ENCODE measurements around the gene KRT36.

Gene KRT36

GRCh38 chr17:41475421-41475820 is 14.3 kb downstream of the KRT36 start:
- DNase-seq: no peak

DNA sequence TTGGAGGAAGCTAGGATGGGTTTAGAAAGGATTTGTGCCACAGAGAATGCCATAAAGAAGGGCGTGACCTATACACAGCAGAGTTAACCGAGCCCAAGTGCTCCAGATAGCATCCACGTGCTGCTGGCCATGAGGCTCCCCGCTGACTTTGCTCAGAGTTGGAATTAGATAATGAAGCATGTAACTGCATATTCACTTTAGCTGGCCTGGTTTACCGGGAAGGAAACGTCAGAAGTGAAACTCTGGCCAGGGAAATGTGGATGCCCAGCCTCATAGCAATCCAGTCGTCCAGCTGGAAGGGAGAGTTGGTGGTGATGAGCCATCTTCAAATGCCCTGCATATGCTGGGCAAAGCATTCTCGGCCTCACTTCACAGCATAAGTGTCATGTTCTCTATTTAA is 14.8 kb downstream of the KRT36 start:
- DNase-seq: no peak

DNA sequence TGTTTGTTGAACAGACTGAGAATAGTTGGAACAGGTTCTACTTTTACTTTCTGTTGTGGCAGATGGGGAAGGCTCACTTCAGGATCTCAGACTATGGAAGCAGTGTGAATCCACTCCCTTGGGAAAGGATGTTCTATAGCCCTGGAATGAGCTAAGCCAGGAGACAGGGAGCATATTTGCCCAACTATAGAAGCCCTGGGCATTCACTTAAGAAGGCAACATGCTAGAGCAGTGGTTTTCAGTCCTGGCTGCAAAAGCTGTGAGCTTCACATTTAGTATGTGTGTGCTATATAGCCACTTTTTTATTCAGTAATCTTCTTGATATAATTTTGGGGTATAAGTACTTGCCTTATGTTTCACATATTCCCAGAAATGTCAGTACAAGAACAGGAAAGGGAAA is 21.4 kb downstream of the KRT36 start:
- DNase-seq: no peak

DNA sequence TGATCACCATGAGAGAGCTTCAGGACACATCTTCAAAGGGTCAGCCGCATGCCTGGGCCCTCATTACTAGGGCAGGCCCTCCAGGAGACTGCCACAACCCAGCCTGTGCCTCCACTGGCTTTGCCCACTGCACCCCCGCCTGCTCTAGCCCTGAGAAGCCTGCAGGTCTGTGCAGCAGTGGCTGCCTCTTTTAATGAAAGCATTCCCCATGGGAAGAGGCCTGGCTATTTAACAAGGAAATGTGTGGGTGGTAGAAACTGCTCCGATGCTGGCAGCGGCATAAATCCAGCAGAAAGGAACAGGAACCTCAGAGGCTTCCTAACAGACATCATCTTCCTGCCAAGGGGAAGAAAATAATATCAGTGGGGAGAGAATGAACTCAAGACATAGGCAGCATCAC is 22.1 kb downstream of the KRT36 start:
- no peak for DNase-seq

GRCh38 chr17:41466988-41467387 is 22.7 kb downstream of the KRT36 start, which contains the start of gene KRT32:
Gene KRT32, minus strand, starts transcription at chr17:41467386. Its CDS starts 61 bp downstream, at chr17:41467325.
- DNase-seq: no peak

GRCh38 chr17:41464682-41465081 is 25.0 kb downstream of the KRT36 start:
- DNase-seq: no peak

DNA sequence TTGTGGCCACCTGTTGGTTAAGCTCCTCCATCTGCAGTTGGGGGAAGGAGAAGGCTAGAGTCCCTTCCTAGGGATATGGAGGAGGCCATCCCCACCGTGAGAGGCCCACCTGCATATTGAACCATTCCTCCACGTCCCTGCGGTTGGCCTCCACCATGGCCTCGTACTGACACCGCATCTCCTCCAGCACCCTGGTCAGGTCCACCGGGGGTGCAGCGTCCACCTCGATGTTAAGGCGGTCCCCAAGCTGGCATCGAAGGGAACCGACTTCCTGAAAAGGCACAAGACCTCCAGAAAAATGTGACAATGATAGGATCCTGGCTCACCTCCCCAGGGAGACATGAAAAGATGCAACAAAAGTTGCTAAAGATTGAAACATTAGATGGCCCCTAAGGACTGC is 25.5 kb downstream of the KRT36 start:
- no peak for DNase-seq

GRCh38 chr17:41463746-41464145 is 26.0 kb downstream of the KRT36 start:
- no peak for DNase-seq

GRCh38 chr17:41462705-41463104 is 27.0 kb downstream of the KRT36 start:
- no peak for DNase-seq

DNA sequence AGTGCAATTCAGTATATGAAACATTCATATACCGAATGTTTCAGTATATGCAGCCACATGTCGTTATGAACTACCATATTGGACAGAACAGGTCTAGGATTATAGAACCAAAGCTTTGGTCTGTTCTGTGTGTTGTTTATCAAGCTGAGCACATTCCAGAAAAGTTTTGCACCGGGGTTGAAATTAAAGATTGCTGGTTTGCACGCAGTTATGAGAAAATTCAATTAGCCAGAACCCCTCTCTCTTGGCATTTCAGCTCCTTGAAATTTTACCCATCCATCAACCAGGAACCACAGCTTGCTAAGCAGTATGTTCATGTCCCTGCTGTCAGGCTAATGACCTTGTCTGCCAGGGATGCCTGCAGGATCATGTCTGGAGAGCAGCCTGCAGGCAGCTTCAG is 32.0 kb downstream of the KRT36 start:
- DNase-seq: no peak

- no peak for DNase-seq
These were observed 33.5 kb downstream of the KRT36 start for GRCh38 chr17:41456204-41456603.

- DNase-seq: no peak
These were observed 34.5 kb downstream of the KRT36 start for GRCh38 chr17:41455236-41455635.

DNA sequence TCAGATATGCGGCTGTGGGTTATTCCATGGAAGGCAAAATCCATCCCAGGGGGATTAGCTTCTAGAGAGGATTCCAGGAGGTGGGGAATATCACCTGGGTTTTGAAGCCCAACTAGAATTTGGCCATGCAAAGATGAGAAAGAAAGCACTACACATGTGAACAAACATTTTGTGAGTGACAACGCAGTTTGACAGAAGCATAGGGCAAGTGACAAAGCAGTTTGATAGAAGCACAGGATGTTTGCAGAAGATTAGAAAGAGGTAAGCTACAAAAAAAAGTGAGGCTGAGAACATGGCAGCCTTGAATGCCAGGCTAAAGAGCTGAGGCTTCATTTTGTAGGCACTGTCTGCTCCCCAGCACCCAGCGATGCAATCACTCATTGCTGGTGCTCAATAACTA is 36.6 kb downstream of the KRT36 start:
- DNase-seq: no peak

GRCh38 chr17:41452281-41452680 is 37.4 kb downstream of the KRT36 start:
- DNase-seq: no peak

DNA sequence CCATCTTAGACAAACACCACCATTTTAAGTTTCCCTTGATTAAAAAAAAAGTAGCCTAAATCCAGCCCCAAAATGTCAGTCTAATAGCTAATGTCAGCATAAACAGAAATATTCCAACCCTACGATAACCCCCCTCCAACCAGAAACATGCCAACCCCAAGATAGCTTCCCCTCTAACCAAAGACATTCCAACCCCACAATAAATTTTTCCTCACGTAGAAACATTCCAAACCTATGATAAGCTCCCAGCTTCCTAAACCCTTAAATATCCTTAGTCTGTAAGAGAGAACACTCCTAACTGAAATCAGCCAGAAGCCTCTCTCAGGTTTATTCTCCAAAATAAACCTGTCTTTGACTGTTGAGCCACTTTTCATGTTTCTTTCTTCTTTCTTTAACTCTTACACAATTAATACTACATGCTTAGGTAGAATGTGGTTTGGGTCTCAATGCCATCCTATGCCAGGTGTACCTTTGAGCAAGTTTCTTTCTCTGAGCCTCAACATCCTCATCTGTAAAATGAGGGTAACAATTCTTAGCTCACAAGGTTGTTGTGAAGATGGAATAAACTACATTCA is 38.5 kb downstream of the KRT36 start:
- no peak for DNase-seq

- no peak for DNase-seq
These were observed 40.7 kb downstream of the KRT36 start for GRCh38 chr17:41449008-41449407.

DNA sequence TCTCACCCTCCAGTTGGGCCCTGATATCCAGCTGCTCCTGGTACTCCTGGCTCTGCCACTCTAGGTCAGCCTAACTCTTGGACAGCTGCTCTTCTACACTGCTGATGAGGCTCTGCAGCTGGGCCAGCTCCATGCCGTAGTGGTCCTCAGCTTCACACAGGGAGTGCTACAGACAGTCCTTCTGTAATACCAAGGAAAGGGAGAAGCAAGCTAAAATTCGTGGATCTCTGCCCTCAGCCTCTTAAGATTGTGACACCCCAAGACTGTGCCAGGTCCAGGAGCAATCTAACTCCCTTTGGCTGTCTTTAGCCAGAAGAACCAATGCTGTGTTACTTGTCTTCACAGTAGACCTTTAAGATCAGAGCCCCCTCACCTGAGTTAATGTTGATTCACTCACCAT is 41.2 kb downstream of the KRT36 start:
- DNase-seq: no peak

DNA sequence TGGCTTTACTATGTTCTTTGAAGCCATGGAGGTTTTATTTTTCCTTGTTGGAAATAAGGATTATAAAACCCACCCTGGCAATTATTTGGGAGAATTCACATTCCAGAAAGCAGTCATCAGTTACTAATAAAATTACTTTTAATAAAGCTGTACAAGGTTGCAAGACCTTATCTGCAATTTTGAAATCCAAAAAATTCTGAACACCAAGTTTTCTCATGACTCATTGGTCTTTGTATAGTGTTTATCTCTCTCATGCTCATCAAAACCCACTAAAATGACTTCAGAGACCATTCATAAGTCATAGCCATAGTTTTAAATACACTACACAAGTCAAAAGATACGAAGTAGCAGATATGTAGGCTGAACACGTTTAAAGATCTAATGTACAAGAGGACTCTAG is 42.9 kb downstream of the KRT36 start:
- no peak for DNase-seq

DNA sequence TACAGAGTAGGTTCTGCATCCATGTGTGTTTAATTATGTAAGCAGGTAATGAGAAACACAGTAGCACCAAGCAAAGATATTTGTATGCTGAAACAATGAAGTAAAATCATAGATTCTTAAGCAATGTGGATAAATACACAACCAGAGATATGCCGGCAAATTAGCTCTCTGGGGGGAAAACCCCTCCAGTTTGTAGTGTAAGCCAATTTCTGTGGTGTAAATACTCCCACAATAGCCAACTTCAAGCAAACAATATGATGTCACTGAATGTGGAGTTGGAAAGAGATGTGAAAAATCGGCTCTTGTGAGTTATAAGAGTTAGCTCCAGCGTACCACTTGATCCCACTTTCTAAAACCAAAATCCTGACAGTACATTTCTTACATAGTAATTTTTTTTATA is 45.1 kb downstream of the KRT36 start:
- DNase-seq: no peak

DNA sequence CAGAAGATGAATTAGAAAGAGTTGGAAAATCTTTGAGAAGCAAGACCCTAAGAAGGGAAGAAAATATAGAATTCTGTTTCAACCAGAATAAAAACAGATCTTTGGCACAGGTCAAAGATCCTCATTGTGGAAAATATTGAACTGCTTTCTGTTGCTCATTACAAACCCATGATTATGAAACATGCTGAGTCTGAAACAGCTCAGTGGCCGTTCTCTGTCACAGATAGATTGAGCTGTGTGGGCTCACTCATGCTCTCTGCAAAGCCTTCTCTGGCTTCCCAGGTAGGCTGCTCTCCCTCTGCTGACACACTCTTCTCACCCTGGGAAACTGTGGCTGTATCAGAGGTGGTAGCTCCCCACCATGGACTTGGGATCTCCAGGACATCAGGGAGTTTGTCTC is 45.5 kb downstream of the KRT36 start:
- no peak for DNase-seq

GRCh38 chr17:41442739-41443138 is 47.0 kb downstream of the KRT36 start:
- no peak for DNase-seq

DNA sequence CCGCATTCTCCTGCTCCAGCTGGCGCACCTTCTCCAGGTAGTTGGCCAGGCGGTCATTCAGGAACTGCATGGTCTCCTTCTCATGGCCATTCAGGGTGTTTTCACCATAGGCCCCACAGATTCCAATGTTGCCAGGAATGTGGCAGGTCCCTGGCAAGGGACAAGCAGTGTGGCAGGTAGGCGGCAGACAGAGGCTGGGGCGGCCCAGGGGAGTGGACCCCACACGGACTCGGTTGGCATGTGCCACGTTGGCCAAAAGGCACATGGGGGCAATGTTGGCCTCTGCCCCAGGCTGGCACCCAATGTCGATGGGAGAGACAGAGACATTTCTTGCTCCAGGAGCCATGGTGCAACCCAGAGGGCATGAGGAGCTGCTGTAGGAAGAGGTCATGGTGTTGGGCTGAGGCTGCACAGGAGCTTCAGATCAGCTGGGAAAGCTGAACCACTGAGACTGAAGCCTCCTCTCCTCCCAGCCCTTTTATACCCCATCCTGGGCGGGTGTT is 49.1 kb downstream of the KRT36 start, which contains the start of gene KRT38:
TSS of gene KRT38 (minus strand) at position 453 of the 503 bp plus-strand sequence. CDS start at position 391, 62 bp downstream.
- DNase-seq: no peak

DNA sequence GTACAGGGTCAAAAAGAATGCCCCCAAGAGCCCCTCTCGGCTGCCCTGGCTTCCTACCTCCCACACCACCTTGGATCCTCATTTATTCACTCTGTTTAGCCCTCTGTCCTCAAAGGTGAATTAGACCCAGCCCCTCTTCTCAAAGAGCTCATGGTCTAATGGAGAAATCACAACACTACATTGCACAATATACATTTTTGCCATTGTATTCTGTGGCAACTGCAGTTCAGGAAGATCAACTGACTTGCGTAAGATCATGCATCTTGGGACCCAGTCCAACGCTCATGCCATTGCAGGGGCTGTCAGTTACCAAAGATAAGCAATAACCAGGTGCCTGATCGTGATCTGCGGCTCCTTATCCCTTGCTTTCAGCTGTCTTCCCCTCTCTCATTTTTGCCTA is 50.3 kb downstream of the KRT36 start:
- no peak for DNase-seq

DNA sequence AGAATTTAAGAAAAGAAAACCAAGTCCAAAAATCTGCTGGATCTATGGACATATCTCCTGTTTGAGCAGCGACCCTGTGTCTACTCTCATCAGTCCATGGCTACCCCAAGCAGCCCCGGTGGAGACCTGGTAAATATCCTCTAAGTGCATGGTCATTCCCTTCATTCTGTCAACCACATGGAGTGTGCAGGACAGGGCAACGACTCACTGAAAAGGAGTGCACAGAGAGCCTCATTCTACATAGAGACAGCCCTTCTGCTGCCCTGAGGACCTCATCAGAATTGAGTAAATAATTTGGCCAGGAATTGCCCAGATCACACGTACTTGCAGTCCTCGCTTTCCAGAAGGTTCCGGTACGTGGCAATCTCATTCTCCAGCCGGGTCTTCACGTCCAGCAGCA is 51.9 kb downstream of the KRT36 start:
- DNase-seq: no peak

DNA sequence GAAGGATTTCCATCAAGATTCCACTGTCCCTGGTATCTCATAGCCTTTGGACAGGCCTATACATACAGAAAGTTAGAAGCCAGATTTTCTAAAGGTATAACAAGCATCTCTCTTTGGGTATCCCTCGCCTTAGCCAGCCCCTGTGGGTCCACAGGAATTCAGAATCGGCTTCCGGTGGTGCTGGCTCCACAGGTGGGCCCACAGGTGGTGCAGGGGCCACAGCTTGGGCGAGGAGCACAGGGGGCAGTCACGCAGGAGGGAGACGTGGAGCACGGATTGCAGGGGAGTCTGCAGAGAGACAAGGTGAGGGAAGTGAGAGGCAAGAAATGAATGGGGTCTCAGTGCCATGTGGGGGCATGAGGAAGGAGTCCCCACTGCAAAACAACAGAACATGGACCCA is 52.5 kb downstream of the KRT36 start:
- DNase-seq: no peak

Data from midbrain (tissue), 1 donor.